Spinal cord (tissue), 10 donors: ENCODE results near the gene ST7. TPM values are rescaled to one million over a fixed set of nuclear protein-coding genes. Genes with fewer than 3 reads are reported as not detected.

Experiments used
- DNase-seq, 6 donors: peaks; one replicate each; pipeline versions ENCODE4 v3.0.0 to v3.0.0-alpha.2; 2013 to 2015; ENCODE audit warnings: low spot score in 6 of 6, low read depth in 4 of 6
- H3K27ac ChIP-seq: one replicate; pipeline ENCODE4 v1.5.1; 2013; ENCODE audit warnings: low read depth, low read length, control low read depth
- H3K27me3 ChIP-seq: one replicate; pipeline ENCODE4 v1.6.1; 2013; ENCODE audit warnings: low read length; ENCODE audit not compliant: control insufficient read depth, insufficient read depth
- H3K36me3 ChIP-seq: one replicate; pipeline ENCODE4 v1.6.1; 2013; ENCODE audit warnings: low read length; ENCODE audit not compliant: control insufficient read depth, insufficient read depth
- H3K4me1 ChIP-seq: one replicate; pipeline ENCODE4 v1.6.1; 2013; ENCODE audit warnings: low read length; ENCODE audit not compliant: control insufficient read depth, insufficient read depth
- H3K4me3 ChIP-seq: one replicate; pipeline ENCODE4 v1.5.1; 2013; ENCODE audit warnings: low read depth, low read length, control low read depth
- H3K9me3 ChIP-seq: one replicate; pipeline ENCODE4 v1.6.1; 2013; ENCODE audit warnings: low read length; ENCODE audit not compliant: control insufficient read depth, insufficient read depth
- WGBS: methylation state at CpG from one replicate; pipeline ENCODE4 v1.1.5; 2013; ENCODE audit warnings: missing lambda C conversion rate; ENCODE audit not compliant: insufficient coverage; 5-methylcytosine and 5-hydroxymethylcytosine counted together
- polyA plus RNA-seq, 2 donors: library from polyadenylated mRNA; unstranded; fragments of 120-200 nt; gene quantifications; one replicate each; pipeline ENCODE4 v1.2.1, GENCODE V29; 2013; ENCODE audit not compliant: insufficient read length in 2 of 2
- total RNA-seq, 2 donors: library from RNA; depleted of rRNA in 1 of 2; stranded (reverse); fragments of 120-200 nt in 1 of 2; fragments of >200 nt in 1 of 2; gene quantifications; one replicate each; pipeline versions ENCODE4 v1.2.3 to v1.2.4, GENCODE V29; 2013 to 2014
- donor health status: healthy.

ST7 gene
- total and polyA plus RNA-seq, 4 donors, result 27.0 to 35.7 (median 31.8) TPM

DNA sequence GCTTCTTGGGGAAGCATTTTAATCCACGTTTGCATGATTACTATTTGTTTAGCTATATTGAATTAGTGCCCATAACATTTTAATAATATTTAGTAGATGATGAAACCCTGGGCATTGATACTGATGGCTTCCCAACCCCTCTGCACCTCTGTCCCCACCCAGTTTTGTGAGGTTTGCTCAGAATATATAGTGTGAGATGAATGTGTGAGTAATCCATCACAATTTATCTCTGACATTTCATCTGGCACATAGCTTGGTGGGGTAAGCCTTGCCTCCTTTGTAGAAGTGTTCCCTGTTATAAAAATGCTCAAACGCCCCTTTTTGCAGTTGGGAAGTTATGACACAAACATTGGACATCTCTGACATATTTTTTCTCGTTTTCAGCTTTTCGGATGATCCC, 265.4 kb downstream of the ST7 start:
- H3K4me1 ChIP-seq, result no peaks in the 10 kb centered on the region
- WGBS, result 100% methylated on average over 1 of the region's 4 CpGs
- DNase-seq, result no peak
- no peaks in the 10 kb centered on the region for H3K27me3 ChIP-seq
- no peak overlapping the region for H3K4me3 ChIP-seq
- peaks cover 10% of the 10 kb centered on the region for H3K36me3 ChIP-seq
- no peaks in the 10 kb centered on the region for H3K9me3 ChIP-seq
- no peak overlapping the region for H3K27ac ChIP-seq

DNA sequence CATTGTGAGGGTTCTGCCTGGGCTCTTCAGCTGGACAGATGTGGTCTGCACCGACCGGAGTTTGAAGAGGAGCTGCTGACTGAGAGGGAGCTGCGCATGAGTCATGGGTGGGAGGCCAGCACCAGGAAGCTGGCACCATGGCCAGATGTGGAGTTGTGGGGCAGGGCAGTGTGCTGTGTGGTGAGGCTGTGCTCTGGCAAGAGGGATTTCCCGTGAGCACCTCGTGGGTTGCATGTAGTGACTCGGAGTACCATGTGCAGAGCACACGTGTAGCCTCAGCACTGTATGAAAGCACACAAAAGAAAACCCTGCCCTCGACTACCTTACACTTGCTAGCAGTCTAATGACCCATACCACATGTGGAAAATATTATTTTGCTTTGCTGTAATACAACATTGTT, 266.2 kb downstream of the ST7 start:
- no peak for DNase-seq
- Histone ChIP-seq H3K27ac (no peak overlapping the region), H3K4me3 (no peak overlapping the region), H3K9me3 (no peaks in the 10 kb centered on the region), H3K4me1 (no peaks in the 10 kb centered on the region), H3K27me3 (no peaks in the 10 kb centered on the region), H3K36me3 (peaks cover 10% of the 10 kb centered on the region)
- WGBS, result 100% methylated on average over 3 of the region's 8 CpGs

DNA sequence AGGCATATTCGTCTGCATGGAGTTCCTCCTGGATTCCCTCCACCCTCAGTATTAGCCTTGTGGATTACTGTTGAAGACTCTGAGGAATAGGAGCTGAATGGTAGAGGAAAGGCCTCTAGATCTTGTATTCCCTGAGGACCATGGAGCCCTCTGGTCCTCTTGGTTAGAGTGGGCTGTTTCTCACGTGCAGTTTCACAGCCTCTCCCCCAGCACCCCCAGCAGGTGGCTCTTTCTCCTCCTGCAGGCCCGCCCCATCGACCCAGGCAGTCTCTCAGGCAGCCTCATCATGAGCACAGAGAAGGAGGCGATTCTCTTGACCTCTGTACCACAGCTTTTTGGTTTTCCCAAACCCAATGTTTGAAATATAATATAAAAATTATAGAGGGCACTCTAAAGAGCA, 267.5 kb downstream of the ST7 start:
- Histone ChIP-seq H3K36me3 (peaks cover 13% of the 10 kb centered on the region), H3K27me3 (no peaks in the 10 kb centered on the region), H3K9me3 (no peaks in the 10 kb centered on the region), H3K4me3 (no peak overlapping the region), H3K27ac (no peak overlapping the region), H3K4me1 (no peaks in the 10 kb centered on the region)
- no CpG with 5 or more reads among the region's 5 CpGs for WGBS
- no peak for DNase-seq

- 89% methylated on average over 5 of the region's 6 CpGs for WGBS
- Histone ChIP-seq H3K4me1 (no peaks in the 10 kb centered on the region), H3K27ac (no peak overlapping the region), H3K27me3 (no peaks in the 10 kb centered on the region), H3K4me3 (no peak overlapping the region), H3K36me3 (peaks cover 11% of the 10 kb centered on the region), H3K9me3 (no peaks in the 10 kb centered on the region)
- no peak for DNase-seq
Observed at GRCh38 chr7:117225536-117225935, 272.2 kb downstream of the ST7 start.

DNA sequence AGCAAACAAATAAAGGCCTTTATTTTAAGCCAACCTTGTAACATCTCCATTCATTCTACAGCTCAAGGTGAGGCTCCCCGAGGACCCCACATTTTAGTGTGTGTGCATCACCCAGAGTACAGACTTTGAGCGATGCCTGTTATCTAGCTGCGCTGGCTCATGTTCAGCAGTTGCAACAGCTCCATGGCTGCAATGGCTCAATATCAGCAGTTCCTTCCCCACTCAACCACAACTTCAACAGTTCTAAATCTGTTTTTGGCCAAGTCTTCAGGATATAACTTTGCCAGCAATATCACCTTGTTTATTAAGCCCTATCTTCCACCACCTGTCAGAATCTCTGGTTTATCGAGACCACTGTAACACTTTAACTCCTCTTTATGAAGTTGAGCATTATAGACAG, 273.8 kb downstream of the ST7 start:
- Histone ChIP-seq H3K27me3 (no peaks in the 10 kb centered on the region), H3K36me3 (peaks cover 12% of the 10 kb centered on the region), H3K27ac (no peak overlapping the region), H3K4me3 (no peak overlapping the region), H3K9me3 (no peaks in the 10 kb centered on the region), H3K4me1 (no peaks in the 10 kb centered on the region)
- no peak for DNase-seq
- 100% methylated on average over 3 of the region's 4 CpGs for WGBS

GRCh38 chr7:117229350-117229749, 276.0 kb downstream of the ST7 start:
- H3K4me1 ChIP-seq, result no peaks in the 10 kb centered on the region
- no peak for DNase-seq
- no peaks in the 10 kb centered on the region for H3K9me3 ChIP-seq
- H3K4me3 ChIP-seq, result no peak overlapping the region
- 100% methylated on average over 2 of the region's 3 CpGs for WGBS
- peaks cover 11% of the 10 kb centered on the region for H3K36me3 ChIP-seq
- H3K27ac ChIP-seq, result no peak overlapping the region
- H3K27me3 ChIP-seq, result no peaks in the 10 kb centered on the region

DNA sequence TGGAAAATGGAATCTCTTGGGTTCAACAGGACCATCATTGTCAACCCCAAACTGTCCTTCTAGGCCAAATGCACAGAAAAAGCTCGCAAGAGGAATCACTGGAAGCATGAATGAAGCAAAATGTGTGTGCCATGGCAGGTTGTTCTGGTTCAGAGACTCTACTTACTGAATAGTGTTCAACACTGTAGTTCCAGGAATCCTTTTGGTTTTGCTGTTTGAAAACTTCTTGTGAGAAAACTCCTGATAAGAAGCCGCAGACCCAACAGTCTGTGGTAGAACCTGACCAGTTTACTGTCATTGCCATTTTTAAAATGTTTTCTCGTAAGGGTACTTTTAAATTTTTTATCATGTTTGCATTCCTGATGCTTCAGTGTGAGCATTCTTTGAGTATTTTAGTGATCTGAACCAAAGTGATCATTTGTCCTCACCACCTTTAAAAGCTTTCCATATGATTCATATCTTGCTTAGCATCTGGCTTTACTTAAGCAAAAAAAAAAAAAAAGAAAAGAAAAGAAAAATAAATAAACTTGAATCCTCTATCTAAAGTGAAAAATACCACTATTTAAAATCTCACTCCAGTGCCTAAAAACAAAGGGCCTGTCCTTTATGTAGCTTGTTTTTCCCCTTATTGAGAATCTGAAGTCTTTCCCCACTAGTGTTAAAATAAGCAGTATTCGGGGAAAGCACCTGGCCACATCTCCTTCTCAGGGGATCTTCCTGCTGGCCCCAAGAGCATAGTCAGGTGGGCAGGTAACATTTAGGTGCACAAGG, 277.2 kb downstream of the ST7 start:
- Histone ChIP-seq H3K27me3 (no peaks in the 10 kb centered on the region), H3K4me3 (no peak overlapping the region), H3K9me3 (no peaks in the 10 kb centered on the region), H3K4me1 (no peaks in the 10 kb centered on the region), H3K36me3 (peaks cover 9% of the 10 kb centered on the region), H3K27ac (no peak overlapping the region)
- WGBS, result 100% methylated on average over 2 of the region's 4 CpGs
- DNase-seq, result no peak

- Histone ChIP-seq H3K4me1 (no peaks in the 10 kb centered on the region), H3K36me3 (peaks cover 9% of the 10 kb centered on the region), H3K9me3 (no peaks in the 10 kb centered on the region), H3K4me3 (no peak overlapping the region), H3K27ac (no peak overlapping the region), H3K27me3 (no peaks in the 10 kb centered on the region)
- no CpG with 5 or more reads among the region's 3 CpGs for WGBS
- no peak for DNase-seq
Observed at GRCh38 chr7:117231047-117231359, 277.7 kb downstream of the ST7 start.

- Histone ChIP-seq H3K4me3 (no peak overlapping the region), H3K4me1 (no peaks in the 10 kb centered on the region), H3K27me3 (no peaks in the 10 kb centered on the region), H3K27ac (no peak overlapping the region), H3K9me3 (no peaks in the 10 kb centered on the region), H3K36me3 (peaks cover 3% of the 10 kb centered on the region)
- DNase-seq, result no peak
- WGBS, result 87% methylated on average over 5 of the region's 5 CpGs
Observed at GRCh38 chr7:117237646-117238045, 284.3 kb downstream of the ST7 start.

DNA sequence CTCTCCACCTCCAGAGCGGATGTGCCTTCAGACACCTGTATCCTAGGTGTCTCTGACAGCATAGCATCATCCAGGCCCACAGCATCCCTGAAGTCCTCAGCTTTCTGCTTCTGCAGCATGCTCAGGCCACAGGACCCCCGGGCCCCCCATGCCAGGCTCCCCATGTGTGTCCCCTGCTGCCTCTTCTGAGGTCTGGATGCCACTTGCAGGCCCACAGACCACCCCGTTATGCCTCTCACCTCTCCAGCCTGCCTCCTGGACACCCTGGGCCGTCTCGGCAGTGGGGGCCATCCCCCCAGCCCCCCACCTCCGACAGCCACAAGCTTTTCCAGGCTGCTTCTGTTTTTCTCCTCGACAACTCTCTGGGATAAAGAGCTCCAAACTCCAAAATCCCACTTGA, 285.2 kb downstream of the ST7 start:
- no peaks in the 10 kb centered on the region for H3K9me3 ChIP-seq
- WGBS, result 92% methylated on average over 4 of the region's 7 CpGs
- H3K4me1 ChIP-seq, result no peaks in the 10 kb centered on the region
- H3K36me3 ChIP-seq, result peaks cover 3% of the 10 kb centered on the region
- no peaks in the 10 kb centered on the region for H3K27me3 ChIP-seq
- no peak overlapping the region for H3K27ac ChIP-seq
- H3K4me3 ChIP-seq, result no peak overlapping the region
- DNase-seq, result no peak
